Fibroblast of gingiva (primary cell): Measurements from ENCODE around the gene PFKFB3.
A peak's percentile ranks its signal among the peaks of the same experiment; 100 is the strongest.
"Not testable (repeated sequence)": the region's sequence is repeated elsewhere in the genome, so short reads cannot be mapped to it uniquely, and the experiment has no call there.

Source experiments
- DNase-seq: peaks from one replicate; pipeline ENCODE4 v3.0.0-alpha.2; 2011; ENCODE audit warnings: low read depth

Gene PFKFB3

GRCh38 chr10:6236349-6237198 is 33.8 kb downstream of the PFKFB3 start:
- no peak for DNase-seq

- DNase-seq: no peak
These were observed 34.4 kb downstream of the PFKFB3 start for GRCh38 chr10:6237199-6237530.

GRCh38 chr10:6238587-6239212 is 36.0 kb downstream of the PFKFB3 start:
- DNase-seq: not testable (repeated sequence)

- peak; percentile 92 for DNase-seq
These were observed 36.7 kb downstream of the PFKFB3 start for GRCh38 chr10:6239213-6239991.

- no peak for DNase-seq
These were observed 37.5 kb downstream of the PFKFB3 start for GRCh38 chr10:6240254-6240653.

- no peak for DNase-seq
These were observed 39.4 kb downstream of the PFKFB3 start for GRCh38 chr10:6242089-6242488.

GRCh38 chr10:6244510-6244909 is 41.8 kb downstream of the PFKFB3 start:
- DNase-seq: no peak

- DNase-seq: no peak
These were observed 44.4 kb downstream of the PFKFB3 start for GRCh38 chr10:6247041-6247712.

GRCh38 chr10:6248908-6249307 is 46.2 kb downstream of the PFKFB3 start:
- not testable (repeated sequence) for DNase-seq

GRCh38 chr10:6249698-6250097 is 47.0 kb downstream of the PFKFB3 start:
- DNase-seq: no peak

GRCh38 chr10:6250745-6251144 is 48.0 kb downstream of the PFKFB3 start:
- DNase-seq: no peak

- no peak for DNase-seq
These were observed 51.5 kb downstream of the PFKFB3 start for GRCh38 chr10:6254201-6254600.

- DNase-seq: no peak
These were observed 52.9 kb downstream of the PFKFB3 start for GRCh38 chr10:6255548-6256061.

- DNase-seq: no peak
These were observed 53.7 kb downstream of the PFKFB3 start for GRCh38 chr10:6256439-6256838.

- DNase-seq: no peak
These were observed 56.4 kb downstream of the PFKFB3 start for GRCh38 chr10:6259153-6259552.

- no peak for DNase-seq
These were observed 58.1 kb downstream of the PFKFB3 start for GRCh38 chr10:6260843-6261242.

- DNase-seq: no peak
These were observed 65.2 kb downstream of the PFKFB3 start for GRCh38 chr10:6267941-6268340.

GRCh38 chr10:6269432-6269831 is 66.7 kb downstream of the PFKFB3 start:
- no peak for DNase-seq

GRCh38 chr10:6269953-6270867 is 67.5 kb downstream of the PFKFB3 start:
- no peak for DNase-seq

GRCh38 chr10:6270951-6271350 is 68.2 kb downstream of the PFKFB3 start:
- no peak for DNase-seq

- DNase-seq: no peak
These were observed 68.9 kb downstream of the PFKFB3 start for GRCh38 chr10:6271663-6272062.
